ENCODE measurements around the gene KDM1A. TPM values are rescaled to one million over a fixed set of nuclear protein-coding genes. Genes with fewer than 3 reads are reported as not detected.

KDM1A gene
- total and polyA plus RNA-seq, 7 experiments from 2014 or later = 40.6 to 62.1 (median 48.4) TPM

GRCh38 chr1:23035823-23036452, 16.7 kb downstream of the KDM1A start:
- H3K4me1 ChIP-seq (ENCODE audit: control insufficient read depth in 2 of 2, insufficient read depth in 2 of 2, low read length in 2 of 2) = no peaks in the 10 kb centered on the region
- ChIA-PET CTCF (no interaction called here), POLR2A (no interaction called here)
- no peaks in the 10 kb centered on the region for H3K9me3 Mint-ChIP-seq
- peaks cover 0 to 16% (median 9%) of the 10 kb centered on the region in 5 donors for H3K36me3 Mint-ChIP-seq
- H3K4me3 ChIP-seq (ENCODE audit: low read length) = no peak overlapping the region
- peaks cover 27 to 80% (median 59%) of the 10 kb centered on the region in 7 donors for H3K4me1 Mint-ChIP-seq
- no peak overlapping the region for H3K27ac Mint-ChIP-seq
- H3K27ac ChIP-seq (ENCODE audit: low read depth, low read length) = no peak overlapping the region
- intact Hi-C loops (cut with micrococcal nuclease) = no loop called here
- DNase-seq (no peak), ATAC-seq (no peak)
- no peaks in the 10 kb centered on the region for H3K9me3 ChIP-seq (ENCODE audit: control insufficient read depth in 2 of 3, low read length in 3 of 3)
- H3K36me3 ChIP-seq (ENCODE audit: control insufficient read depth in 2 of 3, insufficient read depth in 3 of 3, low read length in 3 of 3) = no peaks in the 10 kb centered on the region
- H3K27me3 Mint-ChIP-seq = no peaks in the 10 kb centered on the region
- H3K27me3 ChIP-seq (ENCODE audit: control insufficient read depth in 2 of 2, insufficient read depth in 2 of 2, low read length in 2 of 2) = no peaks in the 10 kb centered on the region
- H3K4me3 Mint-ChIP-seq = no peak overlapping the region

- Mint-ChIP-seq H3K36me3 (peaks cover 0 to 13% (median 7%) of the 10 kb centered on the region in 5 donors), H3K9me3 (no peaks in the 10 kb centered on the region), H3K4me1 (peaks cover 28 to 71% (median 56%) of the 10 kb centered on the region in 7 donors), H3K4me3 (no peak overlapping the region), H3K27me3 (no peaks in the 10 kb centered on the region), H3K27ac (no peak overlapping the region)
- no peaks in the 10 kb centered on the region for H3K4me1 ChIP-seq (ENCODE audit: control insufficient read depth in 2 of 2, insufficient read depth in 2 of 2, low read length in 2 of 2)
- no peaks in the 10 kb centered on the region for H3K36me3 ChIP-seq (ENCODE audit: control insufficient read depth in 2 of 3, insufficient read depth in 3 of 3, low read length in 3 of 3)
- no peak overlapping the region for H3K4me3 ChIP-seq (ENCODE audit: low read length)
- ATAC-seq (no peak), DNase-seq (no peak)
- H3K27me3 ChIP-seq (ENCODE audit: control insufficient read depth in 2 of 2, insufficient read depth in 2 of 2, low read length in 2 of 2) = no peaks in the 10 kb centered on the region
- no peaks in the 10 kb centered on the region for H3K9me3 ChIP-seq (ENCODE audit: control insufficient read depth in 2 of 3, low read length in 3 of 3)
- H3K27ac ChIP-seq (ENCODE audit: low read depth, low read length) = no peak overlapping the region
- POLR2A ChIA-PET = no interaction called here
- CTCF ChIA-PET = interaction anchor here (0.7 kb wide), 1 partner anchor 147 kb away, joined by 3 read pairs; no protein-coding TSS in a partner anchor
- intact Hi-C loops (cut with micrococcal nuclease) = no loop called here
These were observed 17.9 kb downstream of the KDM1A start for GRCh38 chr1:23037081-23037740.

GRCh38 chr1:23039308-23039826, 20.1 kb downstream of the KDM1A start:
- no peak for DNase-seq
- Mint-ChIP-seq H3K27me3 (no peaks in the 10 kb centered on the region), H3K9me3 (no peaks in the 10 kb centered on the region), H3K4me1 (peaks cover 23 to 69% (median 56%) of the 10 kb centered on the region in 7 donors), H3K4me3 (peak overlapping the region in 2 of 10 donors; percentile 8 to 10), H3K36me3 (peaks cover 0 to 8% (median 7%) of the 10 kb centered on the region in 5 donors), H3K27ac (peak overlapping the region in 3 of 9 donors; percentile 4 to 32 (median 8))
- no peak overlapping the region for H3K4me3 ChIP-seq (ENCODE audit: low read length)
- no peaks in the 10 kb centered on the region for H3K36me3 ChIP-seq (ENCODE audit: control insufficient read depth in 2 of 3, insufficient read depth in 3 of 3, low read length in 3 of 3)
- ChIA-PET POLR2A (no interaction called here), CTCF (no interaction called here)
- H3K27me3 ChIP-seq (ENCODE audit: control insufficient read depth in 2 of 2, insufficient read depth in 2 of 2, low read length in 2 of 2) = no peaks in the 10 kb centered on the region
- no peaks in the 10 kb centered on the region for H3K4me1 ChIP-seq (ENCODE audit: control insufficient read depth in 2 of 2, insufficient read depth in 2 of 2, low read length in 2 of 2)
- intact Hi-C loops (cut with micrococcal nuclease) = no loop called here
- no peaks in the 10 kb centered on the region for H3K9me3 ChIP-seq (ENCODE audit: control insufficient read depth in 2 of 3, low read length in 3 of 3)
- no peak overlapping the region for H3K27ac ChIP-seq (ENCODE audit: low read depth, low read length)
- no peak for ATAC-seq

GRCh38 chr1:23040509-23040908, 21.2 kb downstream of the KDM1A start:
- intact Hi-C loops (cut with micrococcal nuclease) = no loop called here
- POLR2A ChIA-PET = no interaction called here
- no peaks in the 10 kb centered on the region for H3K9me3 ChIP-seq (ENCODE audit: control insufficient read depth in 2 of 3, low read length in 3 of 3)
- no peak overlapping the region for H3K27ac ChIP-seq (ENCODE audit: low read depth, low read length)
- Mint-ChIP-seq H3K27me3 (no peaks in the 10 kb centered on the region), H3K4me3 (peak overlapping the region in 2 of 10 donors; percentile 25 to 29), H3K27ac (peak overlapping the region in 4 of 9 donors; percentile 24 to 84 (median 30)), H3K36me3 (peaks cover 0 to 11% (median 8%) of the 10 kb centered on the region in 5 donors), H3K9me3 (no peaks in the 10 kb centered on the region), H3K4me1 (peaks cover 15 to 70% (median 57%) of the 10 kb centered on the region in 7 donors)
- H3K27me3 ChIP-seq (ENCODE audit: control insufficient read depth in 2 of 2, insufficient read depth in 2 of 2, low read length in 2 of 2) = no peaks in the 10 kb centered on the region
- CTCF ChIA-PET = interaction anchor here (0.6 kb wide), 1 partner anchor 75 kb away, joined by 4 read pairs; no protein-coding TSS in a partner anchor
- ATAC-seq (no peak), DNase-seq (no peak)
- H3K4me3 ChIP-seq (ENCODE audit: low read length) = no peak overlapping the region
- H3K4me1 ChIP-seq (ENCODE audit: control insufficient read depth in 2 of 2, insufficient read depth in 2 of 2, low read length in 2 of 2) = no peaks in the 10 kb centered on the region
- H3K36me3 ChIP-seq (ENCODE audit: control insufficient read depth in 2 of 3, insufficient read depth in 3 of 3, low read length in 3 of 3) = no peaks in the 10 kb centered on the region

GRCh38 chr1:23044035-23044434, 24.8 kb downstream of the KDM1A start:
- intact Hi-C loops (cut with micrococcal nuclease) = no loop called here
- Mint-ChIP-seq H3K27me3 (no peaks in the 10 kb centered on the region), H3K27ac (no peak overlapping the region), H3K36me3 (peaks cover 0 to 16% (median 6%) of the 10 kb centered on the region in 5 donors), H3K4me3 (no peak overlapping the region), H3K9me3 (no peaks in the 10 kb centered on the region), H3K4me1 (peaks cover 16 to 69% (median 45%) of the 10 kb centered on the region in 7 donors)
- no peak overlapping the region for H3K27ac ChIP-seq (ENCODE audit: low read depth, low read length)
- H3K36me3 ChIP-seq (ENCODE audit: control insufficient read depth in 2 of 3, insufficient read depth in 3 of 3, low read length in 3 of 3) = no peaks in the 10 kb centered on the region
- H3K4me1 ChIP-seq (ENCODE audit: control insufficient read depth in 2 of 2, insufficient read depth in 2 of 2, low read length in 2 of 2) = peaks cover 0 to 4% of the 10 kb centered on the region in 2 donors
- H3K9me3 ChIP-seq (ENCODE audit: control insufficient read depth in 2 of 3, low read length in 3 of 3) = no peaks in the 10 kb centered on the region
- CTCF ChIA-PET = no interaction called here
- ATAC-seq (no peak), DNase-seq (no peak)
- no peak overlapping the region for H3K4me3 ChIP-seq (ENCODE audit: low read length)
- no peaks in the 10 kb centered on the region for H3K27me3 ChIP-seq (ENCODE audit: control insufficient read depth in 2 of 2, insufficient read depth in 2 of 2, low read length in 2 of 2)
- POLR2A ChIA-PET = interaction anchor here (0.6 kb wide), 1 partner anchor 153 kb away, joined by 3 read pairs; no protein-coding TSS in a partner anchor

GRCh38 chr1:23050201-23050600, 30.9 kb downstream of the KDM1A start:
- ChIA-PET CTCF (interaction anchor here (0.7 kb wide), 1 partner anchor 171 kb away, joined by 3 read pairs; no protein-coding TSS in a partner anchor), POLR2A (no interaction called here)
- H3K36me3 ChIP-seq (ENCODE audit: control insufficient read depth in 2 of 3, insufficient read depth in 3 of 3, low read length in 3 of 3) = peaks cover 0 to 30% (median 0%) of the 10 kb centered on the region in 3 experiments

More at GRCh38 chr1:23050201-23050600, 30.9 kb downstream of the KDM1A start:
- ATAC-seq (no peak), DNase-seq (no peak)
- H3K4me1 ChIP-seq (ENCODE audit: control insufficient read depth in 2 of 2, insufficient read depth in 2 of 2, low read length in 2 of 2) = peaks cover 0 to 4% of the 10 kb centered on the region in 2 donors
- Mint-ChIP-seq H3K27ac (no peak overlapping the region), H3K36me3 (peaks cover 0 to 41% (median 12%) of the 10 kb centered on the region in 5 donors), H3K4me3 (no peak overlapping the region), H3K27me3 (no peaks in the 10 kb centered on the region), H3K4me1 (peaks cover 5 to 26% (median 17%) of the 10 kb centered on the region in 7 donors), H3K9me3 (no peaks in the 10 kb centered on the region)
- no peaks in the 10 kb centered on the region for H3K27me3 ChIP-seq (ENCODE audit: control insufficient read depth in 2 of 2, insufficient read depth in 2 of 2, low read length in 2 of 2)
- H3K9me3 ChIP-seq (ENCODE audit: control insufficient read depth in 2 of 3, low read length in 3 of 3) = no peaks in the 10 kb centered on the region
- intact Hi-C loops (cut with micrococcal nuclease) = no loop called here
- H3K27ac ChIP-seq (ENCODE audit: low read depth, low read length) = no peak overlapping the region
- H3K4me3 ChIP-seq (ENCODE audit: low read length) = no peak overlapping the region

All from naive thymus-derived CD4-positive, alpha-beta T cell (primary cell).